ENCODE results near the gene ISM1.

DNA sequence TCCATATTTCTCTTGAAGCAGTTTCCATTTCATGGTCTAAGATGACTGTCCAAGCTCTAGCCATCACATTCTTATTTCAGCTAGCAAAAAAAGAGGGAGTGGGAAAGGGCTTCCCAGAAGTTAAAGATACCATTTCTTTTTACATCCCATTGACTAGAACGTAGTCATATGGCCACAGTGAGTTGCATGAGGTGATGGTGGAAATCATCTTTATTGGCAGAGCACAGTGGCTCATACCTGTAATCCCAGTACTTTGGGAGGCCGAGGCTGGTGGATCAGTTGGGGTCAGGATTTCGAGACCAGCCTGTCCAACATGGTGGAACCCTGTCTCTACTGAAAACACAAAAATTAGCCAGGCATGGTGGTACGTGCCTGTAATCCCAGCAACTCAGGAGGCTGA lies 99.6 kb downstream of the ISM1 start:
- TF ChIP-seq EP300 (IDR thresholded peaks at IDR 0.05; ENCODE audit: borderline replicate concordance) = no peak
- TF ChIP-seq YY1 (IDR thresholded peaks at IDR 0.05; ENCODE audit: low read depth) = no peak
- TF ChIP-seq, protein P1, sequence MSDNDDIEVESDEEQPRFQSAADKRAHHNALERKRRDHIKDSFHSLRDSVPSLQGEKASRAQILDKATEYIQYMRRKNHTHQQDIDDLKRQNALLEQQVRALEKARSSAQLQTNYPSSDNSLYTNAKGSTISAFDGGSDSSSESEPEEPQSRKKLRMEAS (IDR thresholded peaks at IDR 0.05) = no peak
- TF ChIP-seq, protein P2, sequence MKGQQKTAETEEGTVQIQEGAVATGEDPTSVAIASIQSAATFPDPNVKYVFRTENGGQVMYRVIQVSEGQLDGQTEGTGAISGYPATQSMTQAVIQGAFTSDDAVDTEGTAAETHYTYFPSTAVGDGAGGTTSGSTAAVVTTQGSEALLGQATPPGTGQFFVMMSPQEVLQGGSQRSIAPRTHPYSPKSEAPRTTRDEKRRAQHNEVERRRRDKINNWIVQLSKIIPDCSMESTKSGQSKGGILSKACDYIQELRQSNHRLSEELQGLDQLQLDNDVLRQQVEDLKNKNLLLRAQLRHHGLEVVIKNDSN (IDR thresholded peaks at IDR 0.05) = no peak
- no peak for TF ChIP-seq RAD21 (IDR thresholded peaks at IDR 0.05; ENCODE audit: low read depth)
- TF ChIP-seq TEAD4 (IDR thresholded peaks at IDR 0.05) = no peak
- TF ChIP-seq CREB1 (IDR thresholded peaks at IDR 0.05; ENCODE audit: low read depth) = no peak
- TF ChIP-seq, protein P3, sequence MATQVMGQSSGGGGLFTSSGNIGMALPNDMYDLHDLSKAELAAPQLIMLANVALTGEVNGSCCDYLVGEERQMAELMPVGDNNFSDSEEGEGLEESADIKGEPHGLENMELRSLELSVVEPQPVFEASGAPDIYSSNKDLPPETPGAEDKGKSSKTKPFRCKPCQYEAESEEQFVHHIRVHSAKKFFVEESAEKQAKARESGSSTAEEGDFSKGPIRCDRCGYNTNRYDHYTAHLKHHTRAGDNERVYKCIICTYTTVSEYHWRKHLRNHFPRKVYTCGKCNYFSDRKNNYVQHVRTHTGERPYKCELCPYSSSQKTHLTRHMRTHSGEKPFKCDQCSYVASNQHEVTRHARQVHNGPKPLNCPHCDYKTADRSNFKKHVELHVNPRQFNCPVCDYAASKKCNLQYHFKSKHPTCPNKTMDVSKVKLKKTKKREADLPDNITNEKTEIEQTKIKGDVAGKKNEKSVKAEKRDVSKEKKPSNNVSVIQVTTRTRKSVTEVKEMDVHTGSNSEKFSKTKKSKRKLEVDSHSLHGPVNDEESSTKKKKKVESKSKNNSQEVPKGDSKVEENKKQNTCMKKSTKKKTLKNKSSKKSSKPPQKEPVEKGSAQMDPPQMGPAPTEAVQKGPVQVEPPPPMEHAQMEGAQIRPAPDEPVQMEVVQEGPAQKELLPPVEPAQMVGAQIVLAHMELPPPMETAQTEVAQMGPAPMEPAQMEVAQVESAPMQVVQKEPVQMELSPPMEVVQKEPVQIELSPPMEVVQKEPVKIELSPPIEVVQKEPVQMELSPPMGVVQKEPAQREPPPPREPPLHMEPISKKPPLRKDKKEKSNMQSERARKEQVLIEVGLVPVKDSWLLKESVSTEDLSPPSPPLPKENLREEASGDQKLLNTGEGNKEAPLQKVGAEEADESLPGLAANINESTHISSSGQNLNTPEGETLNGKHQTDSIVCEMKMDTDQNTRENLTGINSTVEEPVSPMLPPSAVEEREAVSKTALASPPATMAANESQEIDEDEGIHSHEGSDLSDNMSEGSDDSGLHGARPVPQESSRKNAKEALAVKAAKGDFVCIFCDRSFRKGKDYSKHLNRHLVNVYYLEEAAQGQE (IDR thresholded peaks at IDR 0.05; ENCODE audit: low read depth) = no peak
- TF ChIP-seq CEBPB (IDR thresholded peaks at IDR 0.05) = no peak
- no peak for TF ChIP-seq FOXM1 (IDR thresholded peaks at IDR 0.05; ENCODE audit: borderline replicate concordance, low read depth)
- TF ChIP-seq ZBTB7A (IDR thresholded peaks at IDR 0.05; ENCODE audit: low read depth) = no peak
- no peak for TF ChIP-seq EGR1 (IDR thresholded peaks at IDR 0.05)
- TF ChIP-seq TAF1 (IDR thresholded peaks at IDR 0.05; ENCODE audit: low read depth) = no peak
